Endodermal cell (in vitro differentiated cells): Measurements from ENCODE around the gene C4orf50. TPM values are rescaled to one million over a fixed set of nuclear protein-coding genes. Genes with fewer than 3 reads are reported as not detected.

Experiments
- DNase-seq: peaks from one replicate; pipeline ENCODE4 v3.0.0-alpha.2; 2017
- H3K27ac ChIP-seq: 2 replicates; pipeline ENCODE4 v1.5.1; 2013; ENCODE audit warnings: mild to moderate bottlenecking, low read depth, low read length, moderate library complexity
- H3K27me3 ChIP-seq: 2 replicates; pipeline ENCODE4 v1.6.1; 2013; ENCODE audit warnings: mild to moderate bottlenecking, low read length, moderate library complexity; ENCODE audit not compliant: insufficient read depth, control insufficient read depth, poor library complexity, severe bottlenecking
- H3K36me3 ChIP-seq: 2 replicates; pipeline ENCODE4 v1.7.0; 2013; ENCODE audit warnings: mild to moderate bottlenecking, low read length, moderate library complexity; ENCODE audit not compliant: control insufficient read depth, insufficient read depth
- H3K4me1 ChIP-seq: one replicate; pipeline ENCODE4 v1.7.0; 2013; ENCODE audit warnings: low read length; ENCODE audit not compliant: control insufficient read depth, insufficient read depth
- H3K4me3 ChIP-seq: 2 replicates; pipeline ENCODE4 v1.5.1; 2013; ENCODE audit warnings: mild to moderate bottlenecking, low read length, moderate library complexity
- H3K9ac ChIP-seq: 2 replicates; pipeline ENCODE4 v1.6.1; 2013; ENCODE audit warnings: mild to moderate bottlenecking, low read length, moderate library complexity; ENCODE audit not compliant: poor library complexity, severe bottlenecking; ENCODE audit errors: extremely low read depth
- H3K9me3 ChIP-seq: 2 replicates; pipeline ENCODE4 v1.6.1; 2013; ENCODE audit warnings: mild to moderate bottlenecking, low read length, moderate library complexity; ENCODE audit not compliant: control insufficient read depth
- H3K27ac Mint-ChIP-seq: 2 replicates; pipeline ENCODE4 v1.8.0; 2020; ENCODE audit warnings: mixed read lengths
- H3K27me3 Mint-ChIP-seq: 2 replicates; pipeline ENCODE4 v1.8.0; 2021; ENCODE audit warnings: mild to moderate bottlenecking, mixed read lengths; ENCODE audit not compliant: insufficient read depth
- H3K36me3 Mint-ChIP-seq: 2 replicates; pipeline ENCODE4 v1.8.0; 2020; ENCODE audit warnings: low read depth, mixed read lengths
- H3K4me1 Mint-ChIP-seq: 2 replicates; pipeline ENCODE4 v1.8.0; 2020; ENCODE audit warnings: mixed read lengths
- H3K4me3 Mint-ChIP-seq: 2 replicates; pipeline ENCODE4 v1.8.0; 2020; ENCODE audit warnings: mild to moderate bottlenecking, moderate library complexity, mixed read lengths
- H3K9me3 Mint-ChIP-seq: 2 replicates; pipeline ENCODE4 v1.8.0; 2020; ENCODE audit warnings: mild to moderate bottlenecking, mixed read lengths
- whole genome bisulfite sequencing, 2 experiments: methylation state at CpG; one replicate each; pipeline versions ENCODE4 v1.1.5 to v1.1.7; 2013; ENCODE audit warnings: missing lambda C conversion rate in 2 of 2, mixed read lengths in 1 of 2; ENCODE audit not compliant: insufficient coverage in 1 of 2, insufficient read length in 1 of 2; 5-methylcytosine and 5-hydroxymethylcytosine counted together
- total RNA-seq, 2 donors: library from RNA; stranded (reverse); fragmentation: NEBNext Ultra II Directional in 1 of 2; extraction: Animal tissue kit (Norgen Biotek cat#: 25700) in 1 of 2; gene quantifications; 2 replicates in 1 of 2; 3 replicates in 1 of 2; pipeline ENCODE4 v1.2.1, GENCODE V29; 2021
- TF ChIP-seq, protein P1 (sequence below): fragments of 200-600 bp; sonication (generic); conservative IDR thresholded peaks from 2 replicates; pipeline ENCODE4 v1.5.0; 2021; ENCODE audit warnings: antibody characterized with exemption, mild to moderate bottlenecking

C4orf50 gene
- total RNA-seq, 2 donors from 2014 or later, result 0.84 to 1.6 TPM

DNA sequence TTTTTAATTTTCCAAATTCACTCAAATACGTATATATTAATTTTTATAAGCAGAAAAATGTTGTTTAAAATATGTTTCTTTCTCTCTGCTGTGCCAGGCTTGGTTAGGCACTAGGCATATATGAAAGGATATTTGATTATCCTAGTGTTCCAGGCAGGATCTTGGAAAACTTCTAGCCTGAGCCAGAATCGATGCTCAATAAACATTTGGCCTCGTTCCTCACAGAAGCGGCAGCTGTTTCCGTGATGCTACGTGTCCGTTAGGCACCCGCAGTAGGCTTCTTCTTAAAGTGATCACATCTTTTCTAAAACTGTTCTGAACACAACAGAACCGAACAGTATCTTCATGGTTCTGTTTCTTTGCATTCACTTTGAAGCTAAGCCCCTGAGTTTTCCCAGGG lies 75.3 kb downstream of the C4orf50 start:
- H3K4me3 Mint-ChIP-seq, result no peak overlapping the region
- peaks cover 15% of the 10 kb centered on the region for H3K9me3 Mint-ChIP-seq
- H3K36me3 ChIP-seq, result no peaks in the 10 kb centered on the region

DNA sequence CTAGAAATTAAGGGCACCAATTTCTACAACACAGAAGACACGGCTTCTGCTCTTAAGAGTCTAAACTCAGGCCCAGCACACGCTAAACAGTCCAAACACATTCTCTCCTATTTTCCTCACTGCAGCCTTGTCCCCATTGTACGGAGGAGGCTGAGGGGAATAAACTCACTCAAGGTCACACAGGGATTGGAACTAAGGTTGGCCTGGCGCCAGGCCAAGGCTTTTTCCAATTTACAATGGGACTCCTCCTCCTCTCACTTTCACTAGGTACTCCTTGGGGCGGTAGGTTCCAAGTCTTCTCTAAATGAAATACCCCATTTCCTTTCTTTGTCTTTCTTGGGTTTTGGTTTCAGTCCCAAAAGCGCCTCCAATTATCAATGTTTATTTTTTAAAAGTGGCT lies 76.6 kb downstream of the C4orf50 start:
- Histone ChIP-seq H3K9ac (no peak overlapping the region), H3K4me3 (no peak overlapping the region), H3K27ac (no peak overlapping the region), H3K4me1 (peaks cover 9% of the 10 kb centered on the region), H3K27me3 (no peaks in the 10 kb centered on the region), H3K36me3 (no peaks in the 10 kb centered on the region), H3K9me3 (peaks cover 9% of the 10 kb centered on the region)
- WGBS, 2 experiments, result 90 to 100% methylated on average over 3 to 6 of the region's 6 CpGs
- TF ChIP-seq, protein P1, sequence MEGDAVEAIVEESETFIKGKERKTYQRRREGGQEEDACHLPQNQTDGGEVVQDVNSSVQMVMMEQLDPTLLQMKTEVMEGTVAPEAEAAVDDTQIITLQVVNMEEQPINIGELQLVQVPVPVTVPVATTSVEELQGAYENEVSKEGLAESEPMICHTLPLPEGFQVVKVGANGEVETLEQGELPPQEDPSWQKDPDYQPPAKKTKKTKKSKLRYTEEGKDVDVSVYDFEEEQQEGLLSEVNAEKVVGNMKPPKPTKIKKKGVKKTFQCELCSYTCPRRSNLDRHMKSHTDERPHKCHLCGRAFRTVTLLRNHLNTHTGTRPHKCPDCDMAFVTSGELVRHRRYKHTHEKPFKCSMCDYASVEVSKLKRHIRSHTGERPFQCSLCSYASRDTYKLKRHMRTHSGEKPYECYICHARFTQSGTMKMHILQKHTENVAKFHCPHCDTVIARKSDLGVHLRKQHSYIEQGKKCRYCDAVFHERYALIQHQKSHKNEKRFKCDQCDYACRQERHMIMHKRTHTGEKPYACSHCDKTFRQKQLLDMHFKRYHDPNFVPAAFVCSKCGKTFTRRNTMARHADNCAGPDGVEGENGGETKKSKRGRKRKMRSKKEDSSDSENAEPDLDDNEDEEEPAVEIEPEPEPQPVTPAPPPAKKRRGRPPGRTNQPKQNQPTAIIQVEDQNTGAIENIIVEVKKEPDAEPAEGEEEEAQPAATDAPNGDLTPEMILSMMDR, result no peak
- Mint-ChIP-seq H3K4me3 (no peak overlapping the region), H3K27me3 (peaks cover 10% of the 10 kb centered on the region), H3K27ac (no peak overlapping the region), H3K4me1 (peaks cover 42% of the 10 kb centered on the region), H3K9me3 (peaks cover 4% of the 10 kb centered on the region), H3K36me3 (no peaks in the 10 kb centered on the region)
- DNase-seq, result peak; percentile 31

More for the DNA sequence above, 75.3 kb downstream of the C4orf50 start:
- no peak overlapping the region for H3K27ac Mint-ChIP-seq
- peaks cover 9% of the 10 kb centered on the region for H3K4me1 ChIP-seq
- no peak overlapping the region for H3K9ac ChIP-seq
- TF ChIP-seq, protein P1, result no peak
- no peak overlapping the region for H3K4me3 ChIP-seq
- H3K27me3 ChIP-seq, result no peaks in the 10 kb centered on the region
- WGBS, 2 experiments, result 90 to 94% methylated on average over 8 of the region's 9 CpGs
- H3K9me3 ChIP-seq, result peaks cover 22% of the 10 kb centered on the region
- H3K27ac ChIP-seq, result no peak overlapping the region
- peaks cover 13% of the 10 kb centered on the region for H3K27me3 Mint-ChIP-seq
- DNase-seq, result no peak
- H3K4me1 Mint-ChIP-seq, result peaks cover 42% of the 10 kb centered on the region
- no peaks in the 10 kb centered on the region for H3K36me3 Mint-ChIP-seq

DNA sequence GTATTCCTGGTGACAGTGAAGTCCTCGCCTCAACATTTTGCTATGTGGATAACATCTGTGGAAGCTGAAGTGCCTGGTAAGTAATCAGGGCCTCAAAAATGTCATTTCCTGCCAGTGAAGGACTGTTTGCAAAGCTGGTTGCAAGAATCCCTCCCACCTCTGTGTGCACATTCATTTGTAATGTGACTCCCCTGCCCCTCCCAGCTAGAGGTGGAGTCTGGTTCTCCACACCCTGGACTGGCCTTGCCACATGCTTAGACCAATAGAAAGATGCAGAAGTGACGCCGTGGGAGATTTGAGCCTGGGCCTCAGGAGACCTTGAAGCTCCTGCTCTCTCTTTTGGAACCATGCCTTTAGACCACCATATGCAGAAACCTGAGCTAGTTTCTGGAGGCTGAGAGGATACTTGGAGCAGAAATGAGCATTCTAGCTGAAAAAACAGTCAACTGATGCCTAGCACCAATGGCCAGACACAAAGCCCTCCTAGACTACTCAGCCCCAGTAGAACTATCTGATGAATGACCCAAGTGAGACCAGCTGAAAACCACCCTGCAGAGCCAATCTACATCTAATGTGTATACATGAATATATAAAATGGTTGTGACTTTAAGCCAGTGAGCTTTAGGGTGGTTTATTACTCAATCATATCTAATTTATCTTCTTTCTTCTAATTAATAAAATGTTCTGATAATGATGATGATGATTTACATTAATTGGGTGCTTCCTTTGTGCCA lies 77.6 kb downstream of the C4orf50 start:
- TF ChIP-seq, protein P1, result no peak
- H3K9me3 ChIP-seq, result peaks cover 6% of the 10 kb centered on the region
- no peak overlapping the region for H3K4me3 ChIP-seq
- peak; percentile 75 for DNase-seq
- no peaks in the 10 kb centered on the region for H3K36me3 ChIP-seq
- no peaks in the 10 kb centered on the region for H3K27me3 ChIP-seq
- Mint-ChIP-seq H3K4me3 (no peak overlapping the region), H3K9me3 (peaks cover 3% of the 10 kb centered on the region), H3K36me3 (no peaks in the 10 kb centered on the region), H3K4me1 (peaks cover 42% of the 10 kb centered on the region), H3K27me3 (peaks cover 10% of the 10 kb centered on the region), H3K27ac (no peak overlapping the region)
- peaks cover 9% of the 10 kb centered on the region for H3K4me1 ChIP-seq
- no peak overlapping the region for H3K27ac ChIP-seq
- no peak overlapping the region for H3K9ac ChIP-seq
- WGBS, 2 experiments, result 77 to 85% methylated on average over 3 of the region's 3 CpGs
